Measurements from ENCODE around the gene DNER.

- TF ChIP-seq EZH2phosphoT487 (IDR thresholded peaks at IDR 0.05; ENCODE audit: unreplicated experiment) (no peak), ZNF114 (CRISPR knock-in tag; IDR thresholded peaks at IDR 0.05) (no peak), ZNF462 (CRISPR knock-in tag; IDR thresholded peaks at IDR 0.05) (no peak), ETS1 (IDR thresholded peaks at IDR 0.05) (no peak), CTCF (conservative IDR thresholded peaks at IDR 0.05; ENCODE audit: low read depth in 2 of 2) (no peak)
These were observed 269.3 kb downstream of the DNER start for GRCh38 chr2:229445019-229445418.

Measured in GM23338 (cell line).